HEK293 (cell line): Measurements from ENCODE around the gene CAD.
A peak's percentile ranks its signal among the peaks of the same experiment; 100 is the strongest.

Experiments
- CTCF ChIA-PET: fragments of 350-600 bp; formaldehyde crosslinking; extraction: SDS; loops from one replicate; lab custom pipeline; 2021; ENCODE audit warnings: antibody characterized with exemption; lab: Yijun Ruan, JAX
- POLR2A ChIA-PET: fragments of 300-600 bp; formaldehyde crosslinking; extraction: SDS; loops from one replicate; lab custom pipeline; 2020; ENCODE audit warnings: antibody characterized with exemption, inconsistent platforms; lab: Yijun Ruan, JAX
- H3K27ac ChIP-seq: fragments of 200-500 bp; sonication (Bioruptor generic); 2 replicates; pipeline ENCODE4 v1.5.1; 2014; ENCODE audit warnings: low read depth, low read length, control low read depth, inconsistent platforms; ENCODE audit errors: extremely low read depth
- H3K36me3 ChIP-seq, 2 experiments: fragments of 200-500 bp in 1 of 2; sonication (Bioruptor generic) in 1 of 2; 1 replicate in 1 of 2; 2 replicates in 1 of 2; pipeline ENCODE4 v1.5.1; 2014 to 2017; ENCODE audit warnings: inconsistent platforms in 2 of 2, low read length in 2 of 2; ENCODE audit not compliant: control insufficient read depth in 2 of 2, insufficient read depth in 1 of 2
- H3K4me1 ChIP-seq: fragments of 200-500 bp; sonication (Bioruptor generic); 2 replicates; pipeline ENCODE4 v1.5.1; 2014; ENCODE audit warnings: mild to moderate bottlenecking, low read length, inconsistent platforms; ENCODE audit not compliant: control insufficient read depth, insufficient read depth
- H3K4me3 ChIP-seq: 2 replicates; pipeline ENCODE4 v1.5.1; 2011; ENCODE audit warnings: low read depth, mild to moderate bottlenecking, control low read depth, low read length, moderate library complexity
- H3K9me3 ChIP-seq: fragments of 200-500 bp; sonication (Bioruptor generic); 2 replicates; pipeline ENCODE4 v1.5.1; 2014; ENCODE audit warnings: low read depth, low read length, inconsistent platforms; ENCODE audit not compliant: control insufficient read depth, insufficient read depth
- ATF2 ChIP-seq: fragments of 450-650 bp; formaldehyde crosslinking; IDR thresholded peaks from 2 replicates; pipeline ENCODE4 v1.5.1; 2016; ENCODE audit warnings: missing biosample characterization, missing genetic modification characterization, low read depth
- GFI1B ChIP-seq: fragments of 450-650 bp; formaldehyde crosslinking; IDR thresholded peaks from 2 replicates; pipeline ENCODE4 v1.5.1; 2016; ENCODE audit warnings: missing biosample characterization, missing genetic modification characterization
- HOXC10 ChIP-seq: sonication (generic); formaldehyde crosslinking; IDR thresholded peaks from 2 replicates; pipeline ENCODE4 v1.8.1; 2023; ENCODE audit warnings: mild to moderate bottlenecking, missing genetic modification reagents
- PATZ1 ChIP-seq: fragments of 450-650 bp; formaldehyde crosslinking; IDR thresholded peaks from 2 replicates; pipeline ENCODE4 v1.5.1; 2016; ENCODE audit warnings: missing biosample characterization, missing genetic modification characterization
- SALL2 ChIP-seq: fragments of 450-650 bp; formaldehyde crosslinking; IDR thresholded peaks from 2 replicates; pipeline ENCODE4 v1.5.0; 2017; ENCODE audit warnings: missing biosample characterization, mild to moderate bottlenecking, missing genetic modification characterization, borderline replicate concordance
- ZNF121 ChIP-seq: fragments of 450-650 bp; formaldehyde crosslinking; IDR thresholded peaks from 2 replicates; pipeline ENCODE4 v1.5.1; 2016; ENCODE audit warnings: missing biosample characterization, missing genetic modification characterization
- ZNF16 ChIP-seq: fragments of 450-650 bp; formaldehyde crosslinking; IDR thresholded peaks from 2 replicates; pipeline ENCODE4 v1.5.1; 2016; ENCODE audit warnings: low read depth, missing biosample characterization, missing genetic modification characterization
- ZNF169 ChIP-seq: fragments of 450-650 bp; formaldehyde crosslinking; IDR thresholded peaks from 2 replicates; pipeline ENCODE4 v1.5.1; 2016; ENCODE audit warnings: missing biosample characterization, missing genetic modification characterization
- ZNF416 ChIP-seq: fragments of 450-650 bp; formaldehyde crosslinking; IDR thresholded peaks from 2 replicates; pipeline ENCODE4 v1.5.1; 2016; ENCODE audit warnings: missing biosample characterization, missing genetic modification characterization
- ZNF433 ChIP-seq: fragments of 450-650 bp; formaldehyde crosslinking; IDR thresholded peaks from 2 replicates; pipeline ENCODE4 v1.5.1; 2016; ENCODE audit warnings: missing biosample characterization, missing genetic modification characterization, low read depth
- ZNF449 ChIP-seq: fragments of 450-650 bp; formaldehyde crosslinking; IDR thresholded peaks from 2 replicates; pipeline ENCODE4 v1.5.1; 2017; ENCODE audit warnings: missing biosample characterization, mild to moderate bottlenecking, missing genetic modification characterization, moderate library complexity
- ZNF639 ChIP-seq: fragments of 450-650 bp; formaldehyde crosslinking; IDR thresholded peaks from 2 replicates; pipeline ENCODE4 v1.5.1; 2016; ENCODE audit warnings: missing biosample characterization, missing genetic modification characterization
- ZNF670 ChIP-seq: fragments of 450-650 bp; formaldehyde crosslinking; IDR thresholded peaks from 2 replicates; pipeline ENCODE4 v1.5.1; 2016; ENCODE audit warnings: missing biosample characterization, missing genetic modification characterization, low read depth
- TF ChIP-seq, protein P1 (sequence below): fragments of 450-650 bp; formaldehyde crosslinking; IDR thresholded peaks from 2 replicates; pipeline ENCODE4 v1.5.1; 2016; ENCODE audit warnings: missing biosample characterization, missing genetic modification characterization
- TF ChIP-seq, protein P2 (sequence below): fragments of 450-650 bp; formaldehyde crosslinking; IDR thresholded peaks from 2 replicates; pipeline ENCODE4 v1.5.1; 2016; ENCODE audit warnings: missing biosample characterization, missing genetic modification characterization

Gene CAD

GRCh38 chr2:27217173-27218121, at the start of gene CAD (continued):
- TF ChIP-seq HOXC10 (CRISPR knock-in tag) (no peak), ZNF416 (tag by site-specific recombination) (no peak), SALL2 (no peak), PATZ1 (tag by site-specific recombination) (peak; percentile 47; the same call in 1 of the 2 replicates), ZNF121 (tag by site-specific recombination) (no peak), GFI1B (no peak), ZNF433 (no peak), ZNF639 (tag by site-specific recombination) (no peak), ZNF449 (tag by site-specific recombination) (no peak)

DNA sequence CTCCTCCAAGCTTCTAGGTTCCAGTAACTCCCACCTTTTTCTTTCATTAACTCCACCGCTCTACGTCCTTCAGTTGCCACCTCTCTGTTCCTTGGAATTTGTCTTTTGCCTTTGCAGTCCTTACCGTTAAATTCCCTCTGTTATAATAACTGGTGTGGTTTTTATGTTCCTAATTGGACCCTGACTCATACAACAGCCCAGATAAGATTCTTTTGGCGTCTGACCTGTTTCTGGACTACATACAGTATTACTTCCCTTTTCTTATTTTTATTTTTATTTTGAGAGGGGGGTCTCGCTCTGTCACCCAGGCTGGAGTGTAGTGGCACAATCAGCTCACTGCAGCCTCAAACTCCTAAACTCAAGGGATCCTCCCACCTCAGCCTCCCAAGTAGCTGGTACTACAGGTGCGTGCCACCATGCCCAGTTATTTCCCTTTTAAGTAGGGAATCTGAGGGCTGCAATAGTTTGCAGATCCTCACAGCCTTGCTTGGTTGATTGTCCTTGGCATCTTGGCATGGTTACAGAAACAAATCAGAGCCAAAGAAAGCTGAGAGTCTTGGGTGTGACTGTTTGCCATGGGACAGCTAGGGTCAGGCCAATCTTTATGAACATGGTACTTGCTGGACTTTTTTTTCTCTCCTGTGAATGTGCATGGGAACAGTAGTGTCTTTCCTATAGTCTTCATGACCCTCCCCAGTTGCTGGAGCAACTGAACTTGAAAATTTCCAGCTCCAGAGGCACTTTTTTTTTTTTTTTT, 46.4 kb upstream of the CAD start:
- Histone ChIP-seq H3K27ac (no peak overlapping the region), H3K4me3 (no peak overlapping the region), H3K36me3 (no peaks in the 10 kb centered on the region), H3K4me1 (no peaks in the 10 kb centered on the region), H3K9me3 (no peaks in the 10 kb centered on the region)
- ChIA-PET CTCF (interaction anchor here (0.6 to 2.4 kb wide), 24 partner anchors 8 to 327 kb away, joined by 3 to 22 read pairs (median 5); partner anchors contain the start of genes PREB and TCF23), POLR2A (interaction anchor here (0.7 kb wide), 1 partner anchor 20 kb away, joined by 3 read pairs; no protein-coding TSS in a partner anchor)
- TF ChIP-seq ZNF449 (tag by site-specific recombination) (no peak), ZNF169 (no peak), ZNF16 (no peak), ZNF670 (tag by site-specific recombination) (no peak), ATF2 (no peak)
- TF ChIP-seq, protein P1, sequence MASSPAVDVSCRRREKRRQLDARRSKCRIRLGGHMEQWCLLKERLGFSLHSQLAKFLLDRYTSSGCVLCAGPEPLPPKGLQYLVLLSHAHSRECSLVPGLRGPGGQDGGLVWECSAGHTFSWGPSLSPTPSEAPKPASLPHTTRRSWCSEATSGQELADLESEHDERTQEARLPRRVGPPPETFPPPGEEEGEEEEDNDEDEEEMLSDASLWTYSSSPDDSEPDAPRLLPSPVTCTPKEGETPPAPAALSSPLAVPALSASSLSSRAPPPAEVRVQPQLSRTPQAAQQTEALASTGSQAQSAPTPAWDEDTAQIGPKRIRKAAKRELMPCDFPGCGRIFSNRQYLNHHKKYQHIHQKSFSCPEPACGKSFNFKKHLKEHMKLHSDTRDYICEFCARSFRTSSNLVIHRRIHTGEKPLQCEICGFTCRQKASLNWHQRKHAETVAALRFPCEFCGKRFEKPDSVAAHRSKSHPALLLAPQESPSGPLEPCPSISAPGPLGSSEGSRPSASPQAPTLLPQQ: 0 out of 2 replicates have a peak, but pooled peaks have one; percentile 25
- TF ChIP-seq, protein P2, sequence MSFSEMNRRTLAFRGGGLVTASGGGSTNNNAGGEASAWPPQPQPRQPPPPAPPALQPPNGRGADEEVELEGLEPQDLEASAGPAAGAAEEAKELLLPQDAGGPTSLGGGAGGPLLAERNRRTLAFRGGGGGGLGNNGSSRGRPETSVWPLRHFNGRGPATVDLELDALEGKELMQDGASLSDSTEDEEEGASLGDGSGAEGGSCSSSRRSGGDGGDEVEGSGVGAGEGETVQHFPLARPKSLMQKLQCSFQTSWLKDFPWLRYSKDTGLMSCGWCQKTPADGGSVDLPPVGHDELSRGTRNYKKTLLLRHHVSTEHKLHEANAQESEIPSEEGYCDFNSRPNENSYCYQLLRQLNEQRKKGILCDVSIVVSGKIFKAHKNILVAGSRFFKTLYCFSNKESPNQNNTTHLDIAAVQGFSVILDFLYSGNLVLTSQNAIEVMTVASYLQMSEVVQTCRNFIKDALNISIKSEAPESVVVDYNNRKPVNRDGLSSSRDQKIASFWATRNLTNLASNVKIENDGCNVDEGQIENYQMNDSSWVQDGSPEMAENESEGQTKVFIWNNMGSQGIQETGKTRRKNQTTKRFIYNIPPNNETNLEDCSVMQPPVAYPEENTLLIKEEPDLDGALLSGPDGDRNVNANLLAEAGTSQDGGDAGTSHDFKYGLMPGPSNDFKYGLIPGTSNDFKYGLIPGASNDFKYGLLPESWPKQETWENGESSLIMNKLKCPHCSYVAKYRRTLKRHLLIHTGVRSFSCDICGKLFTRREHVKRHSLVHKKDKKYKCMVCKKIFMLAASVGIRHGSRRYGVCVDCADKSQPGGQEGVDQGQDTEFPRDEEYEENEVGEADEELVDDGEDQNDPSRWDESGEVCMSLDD (tag by site-specific recombination): no peak
